H1 (cell line): ENCODE measurements around the gene ENO2. TPM values are rescaled to one million over a fixed set of nuclear protein-coding genes. Genes with fewer than 3 reads are reported as not detected.
"Not testable (repeated sequence)": the region's sequence is repeated elsewhere in the genome, so short reads cannot be mapped to it uniquely, and the experiment has no call there.

Source experiments
- CTCF ChIA-PET: fragments of 300-600 bp; sonication (Branson Sonifier 250); formaldehyde crosslinking; loops from one replicate; lab custom pipeline; 2021; ENCODE audit not compliant: partially characterized antibody; lab: Charles Lee
- POLR2A ChIA-PET: fragments of 300-600 bp; sonication (Branson Sonifier 250); formaldehyde crosslinking; loops from one replicate; lab custom pipeline; 2021; ENCODE audit warnings: inconsistent platforms; ENCODE audit not compliant: partially characterized antibody; lab: Charles Lee
- DNase-seq, 2 experiments: peaks; one replicate each; pipeline versions ENCODE4 v3.0.0 to v3.0.0-alpha.2; 2010 to 2022; ENCODE audit warnings: low spot score in 2 of 2, low read depth in 1 of 2, mixed read lengths in 1 of 2
- FAIRE-seq: peaks from 2 replicates; lab custom pipeline; 2011; peaks lifted over from hg19 to GRCh38; lab: Jason Lieb, UNC
- H2AFZ ChIP-seq: 2 replicates; pipeline ENCODE4 v1.8.1; 2012; ENCODE audit warnings: low read length, inconsistent platforms
- H2AK5ac ChIP-seq: 2 replicates; pipeline ENCODE4 v1.6.1; 2013; ENCODE audit warnings: low read depth, low read length
- H2BK120ac ChIP-seq: replicated peaks from 2 replicates; pipeline ENCODE3; 2013; ENCODE audit warnings: low read depth, low read length, inconsistent platforms
- H2BK12ac ChIP-seq: 2 replicates; pipeline ENCODE4 v1.6.1; 2013; ENCODE audit warnings: low read depth, low read length
- H2BK15ac ChIP-seq: 2 replicates; pipeline ENCODE4 v1.6.1; 2013; ENCODE audit warnings: low read length
- H2BK20ac ChIP-seq: 2 replicates; pipeline ENCODE4 v1.6.1; 2013; ENCODE audit warnings: low read length
- H2BK5ac ChIP-seq: 2 replicates; pipeline ENCODE4 v1.6.1; 2013; ENCODE audit warnings: low read depth, low read length
- H3K14ac ChIP-seq: 2 replicates; pipeline ENCODE4 v1.6.1; 2013; ENCODE audit warnings: inconsistent platforms; ENCODE audit not compliant: insufficient read length
- H3K18ac ChIP-seq: 2 replicates; pipeline ENCODE4 v1.6.1; 2013; ENCODE audit warnings: low read length; ENCODE audit errors: extremely low read depth
- H3K23ac ChIP-seq: 2 replicates; pipeline ENCODE4 v1.6.1; 2013; ENCODE audit warnings: inconsistent platforms; ENCODE audit not compliant: insufficient read length
- H3K23me2 ChIP-seq: 2 replicates; pipeline ENCODE4 v1.6.1; 2013; ENCODE audit warnings: low read depth, low read length
- H3K27ac ChIP-seq: 2 replicates; pipeline ENCODE4 v1.6.1; 2011; ENCODE audit warnings: low read depth, low read length, inconsistent platforms
- H3K27me3 ChIP-seq, 4 experiments: replicated peaks in 1 of 4; 1 replicate in 1 of 4; 2 replicates in 3 of 4; pipeline versions ENCODE4 v1.6.1 to v1.8.1; 2011 to 2013; ENCODE audit warnings: low read length in 3 of 4, mild to moderate bottlenecking in 3 of 4, inconsistent platforms in 2 of 4, mixed read lengths in 2 of 4, moderate library complexity in 1 of 4; ENCODE audit not compliant: control insufficient read depth in 3 of 4, insufficient read depth in 3 of 4; ENCODE audit errors: extremely low read depth in 1 of 4
- H3K36me3 ChIP-seq, 4 experiments: 2 replicates each; pipeline versions ENCODE4 v1.6.1 to v1.8.1; 2011 to 2013; ENCODE audit warnings: mild to moderate bottlenecking in 4 of 4, low read length in 3 of 4, moderate library complexity in 2 of 4, control low read depth in 1 of 4, inconsistent platforms in 1 of 4; ENCODE audit not compliant: insufficient read depth in 4 of 4, control insufficient read depth in 2 of 4
- H3K4ac ChIP-seq: replicated peaks from 2 replicates; pipeline ENCODE3; 2013; ENCODE audit warnings: low read length, low read depth, mixed read lengths, inconsistent platforms; ENCODE audit not compliant: insufficient read length
- H3K4me1 ChIP-seq, 4 experiments: replicated peaks in 1 of 4; 1 replicate in 1 of 4; 2 replicates in 3 of 4; pipeline versions ENCODE4 v1.6.1 to v1.8.1; 2011 to 2013; ENCODE audit warnings: low read length in 3 of 4, inconsistent platforms in 2 of 4, mixed read lengths in 1 of 4; ENCODE audit not compliant: insufficient read depth in 4 of 4, control insufficient read depth in 3 of 4
- H3K4me2 ChIP-seq, 2 experiments: 2 replicates each; pipeline versions ENCODE4 v1.6.1 to v1.8.1; 2011 to 2013; ENCODE audit warnings: low read depth in 2 of 2, low read length in 2 of 2, control low read depth in 1 of 2, inconsistent platforms in 1 of 2, mild to moderate bottlenecking in 1 of 2; ENCODE audit not compliant: insufficient read depth in 1 of 2
- H3K4me3 ChIP-seq, 4 experiments: fragments of 200-600, 300-600 bp in 1 of 4; sonication (generic), shearing (Covaris generic), sonication (Bioruptor Twin) in 1 of 4; 2 replicates each; pipeline versions ENCODE4 v1.5.1 to v1.8.1; 2011 to 2016; ENCODE audit warnings: low read length in 4 of 4, low read depth in 3 of 4, control low read depth in 2 of 4, inconsistent platforms in 2 of 4, mild to moderate bottlenecking in 2 of 4, mixed read lengths in 1 of 4, moderate library complexity in 1 of 4; ENCODE audit not compliant: insufficient read depth in 2 of 4; ENCODE audit errors: extremely low read depth in 1 of 4
- H3K56ac ChIP-seq: replicated peaks from 2 replicates; pipeline ENCODE3; 2013; ENCODE audit warnings: low read depth, mild to moderate bottlenecking, mixed read lengths, low read length, inconsistent platforms; ENCODE audit not compliant: insufficient read length
- H3K79me1 ChIP-seq: 2 replicates; pipeline ENCODE4 v1.6.1; 2013; ENCODE audit warnings: low read depth, low read length, control low read depth
- H3K79me2 ChIP-seq, 2 experiments: 2 replicates each; pipeline versions ENCODE4 v1.6.1 to v1.8.1; 2012 to 2013; ENCODE audit warnings: low read length in 2 of 2, mild to moderate bottlenecking in 2 of 2, inconsistent platforms in 1 of 2; ENCODE audit not compliant: insufficient read depth in 2 of 2, control insufficient read depth in 1 of 2
- H3K9ac ChIP-seq, 4 experiments: replicated peaks in 1 of 4; 1 replicate in 1 of 4; 2 replicates in 3 of 4; pipeline versions ENCODE4 v1.6.1 to v1.8.1; 2011 to 2013; ENCODE audit warnings: low read depth in 3 of 4, low read length in 3 of 4, control low read depth in 2 of 4, mild to moderate bottlenecking in 2 of 4, moderate library complexity in 2 of 4, inconsistent platforms in 1 of 4; ENCODE audit errors: extremely low read depth in 1 of 4
- H3K9me3 ChIP-seq, 2 experiments: 2 replicates each; pipeline versions ENCODE4 v1.6.1 to v1.8.1; 2012 to 2013; ENCODE audit warnings: mild to moderate bottlenecking in 2 of 2, moderate library complexity in 2 of 2, control low read depth in 1 of 2, inconsistent platforms in 1 of 2, low read depth in 1 of 2, low read length in 1 of 2, mixed read lengths in 1 of 2; ENCODE audit not compliant: insufficient read depth in 2 of 2
- H4K20me1 ChIP-seq, 2 experiments: replicated peaks in 1 of 2; 2 replicates each; pipeline versions ENCODE3 to v1.8.1; 2011 to 2013; ENCODE audit warnings: inconsistent platforms in 2 of 2, low read length in 2 of 2, mild to moderate bottlenecking in 1 of 2; ENCODE audit not compliant: insufficient read depth in 2 of 2, control insufficient read depth in 1 of 2
- H4K5ac ChIP-seq: 2 replicates; pipeline ENCODE4 v1.6.1; 2013; ENCODE audit warnings: low read length, low read depth, mixed read lengths, inconsistent platforms; ENCODE audit not compliant: insufficient read length
- H4K8ac ChIP-seq: 2 replicates; pipeline ENCODE4 v1.8.0; 2013; ENCODE audit warnings: mild to moderate bottlenecking, moderate library complexity, low read length, inconsistent platforms; ENCODE audit not compliant: insufficient read depth; ENCODE audit errors: extremely low read depth
- H4K91ac ChIP-seq: replicated peaks from 2 replicates; pipeline ENCODE3; 2013; ENCODE audit warnings: low read length, mixed read lengths, inconsistent platforms; ENCODE audit not compliant: insufficient read length
- BRCA1 ChIP-seq: IDR thresholded peaks from 2 replicates; pipeline ENCODE4 v1.6.1; 2012; ENCODE audit warnings: low read depth, low read length, improper control_type of control experiment
- NANOG ChIP-seq: IDR thresholded peaks from 2 replicates; pipeline ENCODE4 v1.6.1; 2011; ENCODE audit warnings: low read length, low read depth, mild to moderate bottlenecking, inconsistent platforms; ENCODE audit not compliant: insufficient read depth, poor library complexity, severe bottlenecking
- RAD21 ChIP-seq, 2 experiments: IDR thresholded peaks in 1 of 2; conservative IDR thresholded peaks in 1 of 2; 2 replicates each; pipeline ENCODE4 v1.6.1; 2011; ENCODE audit warnings: low read depth in 2 of 2, low read length in 2 of 2, improper control_type of control experiment in 1 of 2, inconsistent platforms in 1 of 2, mild to moderate bottlenecking in 1 of 2, moderate library complexity in 1 of 2
- TBP ChIP-seq: IDR thresholded peaks from 2 replicates; pipeline ENCODE4 v1.6.1; 2011; ENCODE audit warnings: low read depth, low read length, improper control_type of control experiment
- USF2 ChIP-seq: IDR thresholded peaks from 2 replicates; pipeline ENCODE4 v1.6.1; 2011; ENCODE audit warnings: low read length, improper control_type of control experiment
- WGBS, 2 experiments: shearing (Covaris generic) in 1 of 2; methylation state at CpG; one replicate each; pipeline versions ENCODE4 v1.1.6 to v1.1.7; 2013 to 2015; ENCODE audit warnings: low lambda C conversion rate in 2 of 2, mixed read lengths in 2 of 2, inconsistent platforms in 1 of 2, low coverage in 1 of 2, missing lambda C conversion rate in 1 of 2; ENCODE audit not compliant: insufficient replicate concordance in 2 of 2, insufficient coverage in 1 of 2, insufficient read length in 1 of 2; ENCODE audit errors: extremely low coverage in 1 of 2, missing lambda C conversion rate in 1 of 2; 5-methylcytosine and 5-hydroxymethylcytosine counted together
- polyA plus RNA-seq, 7 experiments: library from polyadenylated mRNA; depleted of rRNA in 3 of 7; stranded (reverse) in 5 of 7; unstranded in 2 of 7; fragments of >200 nt in 5 of 7; fragments of 200-250 nt in 2 of 7; gene quantifications; 1 replicate in 5 of 7; 2 replicates in 1 of 7; 4 replicates in 1 of 7; pipeline versions ENCODE4 v1.2.1 to v1.2.3, GENCODE V29; 2011 to 2013; ENCODE audit warnings: missing spikeins in 2 of 7, mixed read lengths in 2 of 7
- total RNA-seq: library from RNA; stranded (reverse); fragmentation: NEBNext Ultra II Directional; extraction: Animal tissue kit (Norgen Biotek cat#: 25700); gene quantifications from 2 replicates; pipeline ENCODE4 v1.2.1, GENCODE V29; 2021

Gene ENO2
- total and polyA plus RNA-seq, 2 of the 8 experiments (the other 6 are each of a cell fraction or from before 2014, with no cell fraction given): 92.4 to 102 TPM

- TF ChIP-seq RAD21 (IDR thresholded peaks at IDR 0.05 in 1 of 2, conservative IDR thresholded peaks at IDR 0.05 in 1 of 2; ENCODE audit: low read depth in 2 of 2, low read length in 2 of 2): peak in 1 of 2 experiments; percentile 9; a peak in 1 of 4 replicates
- TF ChIP-seq USF2: no peak
- TF ChIP-seq NANOG: peak; percentile 28
- no peak for TF ChIP-seq BRCA1
- TF ChIP-seq TBP: peak; percentile 29; the same call in 1 of the 2 replicates
Observed at GRCh38 chr12:6873094-6874014, 41.0 kb upstream of the ENO2 start, which contains the start of gene SPSB2 (continued).

- not testable (repeated sequence) for FAIRE-seq, H2BK20ac ChIP-seq, H2BK12ac ChIP-seq, DNase-seq, H3K79me2 ChIP-seq, H3K79me1 ChIP-seq, H3K27me3 ChIP-seq, H3K9me3 ChIP-seq, H3K4ac ChIP-seq, H2AK5ac ChIP-seq, H3K56ac ChIP-seq, H4K91ac ChIP-seq, H3K14ac ChIP-seq, H3K23me2 ChIP-seq, H3K23ac ChIP-seq, H4K8ac ChIP-seq
- H3K4me2 ChIP-seq: peak overlapping the region; percentile 82 to 85
- H3K4me1 ChIP-seq: peaks cover 2 to 27% (median 12%) of the 10 kb centered on the region in 4 experiments
- H2AFZ ChIP-seq: peak overlapping the region; percentile 83; the same call in 1 of the 2 replicates
- H3K18ac ChIP-seq: peak overlapping the region; percentile 98
- H3K27ac ChIP-seq: 0 out of 2 replicates have a peak overlapping the region, but pooled peaks have one; percentile 61
- POLR2A ChIA-PET: interaction anchor here (1.1 to 18.9 kb wide), 7 partner anchors 9 to 66 kb away, joined by 3 to 588 read pairs (median 264); partner anchors contain the start of genes ATN1, C12orf57, CDCA3 and ENO2
- H2BK15ac ChIP-seq: 0 out of 2 replicates have a peak overlapping the region, but pooled peaks have one; percentile 6
- 75% methylated on average over 9 of the region's 9 CpGs; no CpG with 5 or more reads in 1 of the 2 experiments for WGBS, 2 experiments
- H4K20me1 ChIP-seq: peaks cover 18 to 22% of the 10 kb centered on the region in 2 experiments
- peak overlapping the region; percentile 68 to 85 (median 76) for H3K4me3 ChIP-seq
- CTCF ChIA-PET: interaction anchor here (0.7 to 10.4 kb wide), 8 partner anchors 9 to 90 kb away, joined by 3 to 216 read pairs (median 6); partner anchors contain the start of genes C12orf57 and RNU7-1
- H3K36me3 ChIP-seq: peaks cover 8 to 31% (median 12%) of the 10 kb centered on the region in 4 experiments
- H3K9ac ChIP-seq: peak overlapping the region in 3 of 4 experiments; percentile 34 to 74 (median 38); a peak in 5 of 7 replicates
- peak overlapping the region; percentile 75 for H4K5ac ChIP-seq
- peak overlapping the region; percentile 83 for H2BK5ac ChIP-seq
- peak overlapping the region; percentile 83 for H2BK120ac ChIP-seq
Observed at GRCh38 chr12:6874015-6874368, 40.4 kb upstream of the ENO2 start.
